M059J (cell line): Measurements from ENCODE around the gene POTEB2. TPM values are rescaled to one million over a fixed set of nuclear protein-coding genes. Genes with fewer than 3 reads are reported as not detected.
"Not testable (repeated sequence)": the region's sequence is repeated elsewhere in the genome, so short reads cannot be mapped to it uniquely, and the experiment has no call there.

Source experiments
- DNase-seq: peaks from one replicate; pipeline ENCODE4 v3.0.0-alpha.2; 2012; ENCODE audit warnings: low read depth
- total RNA-seq: library from RNA; depleted of rRNA; stranded (reverse); fragments of >200 nt; shearing (Covaris generic); gene quantifications from 2 replicates; pipeline ENCODE4 v1.2.3, GENCODE V29; 2014; rRNA removed

The POTEB2 gene
- total RNA-seq: not detected in 2 replicates

DNA sequence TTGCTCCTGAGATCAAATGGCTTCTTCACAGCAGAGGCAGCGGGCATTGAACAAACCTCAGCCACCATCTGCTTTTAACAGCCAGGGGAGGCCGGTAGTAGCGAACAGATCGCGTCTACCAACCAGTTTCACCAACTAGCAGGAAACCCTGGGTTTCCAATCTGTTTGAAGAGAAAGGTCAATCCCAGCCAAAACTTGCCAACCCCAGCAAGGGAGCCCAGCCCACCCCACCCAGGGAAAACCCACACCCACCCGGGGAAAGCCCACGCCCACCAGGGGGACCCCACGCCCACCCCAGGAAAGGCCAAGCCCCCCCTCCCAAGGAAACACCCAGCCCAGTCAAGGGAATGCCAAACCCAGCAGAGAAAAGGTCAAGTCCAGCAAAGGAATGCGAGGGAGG is at the start of gene POTEB2:
POTEB2 (minus strand) TSS at position 101 of the 400 bp plus-strand sequence; CDS start at position 68, 33 bp downstream.
- DNase-seq: not testable (repeated sequence)

- DNase-seq: not testable (repeated sequence)
Measured at GRCh38 chr15:20879916-20880315, 13.8 kb upstream of the POTEB2 start.

DNA sequence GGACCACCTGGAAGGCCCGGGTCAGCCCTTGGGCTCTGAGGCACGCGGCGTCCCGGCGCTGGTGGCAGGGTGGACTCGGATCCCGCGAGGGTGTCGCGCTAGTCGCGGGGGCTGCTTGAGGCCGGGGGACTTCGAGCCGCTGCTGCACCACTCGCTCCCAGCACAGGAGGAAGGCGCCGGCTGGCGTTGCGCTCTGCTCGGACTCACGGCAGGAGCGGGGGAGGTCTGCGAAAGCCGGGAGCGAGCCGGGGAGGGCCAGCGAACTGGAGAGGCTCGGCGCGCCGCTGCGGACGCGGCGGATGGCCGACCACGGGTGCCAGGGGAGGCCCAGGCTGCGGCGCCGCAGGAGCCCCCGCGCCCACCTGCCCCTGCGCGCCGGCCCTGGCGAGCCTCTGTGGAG is 12.3 kb upstream of the POTEB2 start:
- not testable (repeated sequence) for DNase-seq

DNA sequence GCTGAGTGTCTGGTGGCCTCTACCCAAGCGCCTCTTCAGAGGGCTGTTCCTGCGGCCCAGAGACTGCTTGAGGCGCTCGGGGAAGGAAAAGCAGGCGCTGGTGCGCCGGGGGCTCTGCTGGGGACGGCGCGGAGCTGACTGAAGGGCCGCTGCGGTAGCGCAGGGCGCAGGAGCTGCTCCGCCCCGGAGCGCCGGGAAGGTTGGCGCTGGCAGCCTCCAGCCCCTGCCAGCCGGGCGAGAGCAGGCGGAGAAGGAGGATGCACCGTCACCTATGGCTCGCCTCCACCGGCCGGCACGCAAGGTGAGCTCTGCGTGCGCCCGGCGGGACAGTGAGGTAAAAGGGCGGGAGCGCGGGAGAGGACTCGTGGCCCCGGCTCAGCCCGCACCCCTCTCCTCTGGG is 11.7 kb upstream of the POTEB2 start:
- DNase-seq: not testable (repeated sequence)
